GM12864 (cell line): ENCODE data around the gene SAMD14.

Source experiments
- DNase-seq: peaks from one replicate; pipeline ENCODE4 v3.0.0-alpha.2; 2011; ENCODE audit warnings: low read depth
- H3K4me3 ChIP-seq: 2 replicates; pipeline ENCODE4 v1.5.1; 2011; ENCODE audit warnings: mild to moderate bottlenecking, low read depth, low read length, control low read depth
- CTCF ChIP-seq: IDR thresholded peaks from 2 replicates; pipeline ENCODE4 v1.5.1; 2011; ENCODE audit warnings: low read depth, mild to moderate bottlenecking, moderate library complexity, low read length, control low read depth, inconsistent platforms; ENCODE audit errors: missing control alignments

The SAMD14 gene

DNA sequence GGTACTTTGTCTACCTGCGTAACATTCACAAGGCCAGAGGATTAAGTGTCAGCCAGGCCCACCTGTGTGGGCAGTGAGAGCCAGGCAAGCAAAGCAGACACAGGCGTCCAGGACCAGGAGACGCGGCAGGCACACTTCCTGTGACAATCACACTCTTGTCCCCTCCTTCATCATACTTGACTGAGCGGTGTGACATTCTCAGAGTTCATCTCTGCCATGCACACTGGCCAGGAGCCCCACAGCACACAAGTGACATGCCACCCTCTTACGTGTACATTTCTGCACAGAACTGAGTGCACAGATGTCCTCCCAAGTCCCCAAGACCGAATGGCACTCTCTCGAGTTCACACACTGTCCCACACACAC is 11.8 kb upstream of the SAMD14 start:
- no peak for DNase-seq
- H3K4me3 ChIP-seq, result no peak overlapping the region
- no peak for TF ChIP-seq CTCF

- H3K4me3 ChIP-seq, result no peak overlapping the region
- TF ChIP-seq CTCF, result no peak
- DNase-seq, result no peak
Observed at GRCh38 chr17:50141026-50141744, 11.2 kb upstream of the SAMD14 start.

GRCh38 chr17:50139950-50140885 is 10.3 kb upstream of the SAMD14 start:
- peak; percentile 31 for DNase-seq
- H3K4me3 ChIP-seq, result no peak overlapping the region
- peak; percentile 99 for TF ChIP-seq CTCF

- no peak for DNase-seq
- H3K4me3 ChIP-seq, result no peak overlapping the region
- TF ChIP-seq CTCF, result no peak
Observed at GRCh38 chr17:50139185-50139783, 9.3 kb upstream of the SAMD14 start.

GRCh38 chr17:50137042-50137441 is 7.1 kb upstream of the SAMD14 start:
- no peak for TF ChIP-seq CTCF
- DNase-seq, result no peak
- H3K4me3 ChIP-seq, result no peak overlapping the region

- no peak for DNase-seq
- H3K4me3 ChIP-seq, result no peak overlapping the region
- TF ChIP-seq CTCF, result no peak
Observed at GRCh38 chr17:50136096-50136687, 6.2 kb upstream of the SAMD14 start.
